ENCODE measurements around the gene RTL10.
"Not testable (repeated sequence)": the region's sequence is repeated elsewhere in the genome, so short reads cannot be mapped to it uniquely, and the experiment has no call there.

The RTL10 gene

DNA sequence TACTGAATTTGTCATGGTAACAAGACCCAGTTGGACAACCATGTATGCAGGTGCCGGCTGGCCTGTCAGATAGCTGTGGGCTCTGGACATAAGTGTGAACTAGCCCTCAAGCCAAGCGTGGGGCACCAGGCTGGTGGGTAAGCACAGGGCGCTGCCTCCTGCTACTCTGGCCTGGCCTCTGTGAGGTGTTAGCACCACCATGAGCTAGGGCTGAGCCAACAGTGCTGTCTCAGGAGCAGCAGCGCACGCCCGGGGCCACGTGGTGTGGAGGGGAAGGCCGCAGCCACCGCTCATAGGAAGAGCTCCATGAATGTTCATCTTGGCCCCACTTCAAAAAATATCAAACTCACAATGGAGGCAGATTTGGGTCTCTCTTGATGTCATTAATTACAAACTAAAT lies 35.3 kb upstream of the RTL10 start:
- DNase-seq (ENCODE audit: low spot score) = no peak

DNA sequence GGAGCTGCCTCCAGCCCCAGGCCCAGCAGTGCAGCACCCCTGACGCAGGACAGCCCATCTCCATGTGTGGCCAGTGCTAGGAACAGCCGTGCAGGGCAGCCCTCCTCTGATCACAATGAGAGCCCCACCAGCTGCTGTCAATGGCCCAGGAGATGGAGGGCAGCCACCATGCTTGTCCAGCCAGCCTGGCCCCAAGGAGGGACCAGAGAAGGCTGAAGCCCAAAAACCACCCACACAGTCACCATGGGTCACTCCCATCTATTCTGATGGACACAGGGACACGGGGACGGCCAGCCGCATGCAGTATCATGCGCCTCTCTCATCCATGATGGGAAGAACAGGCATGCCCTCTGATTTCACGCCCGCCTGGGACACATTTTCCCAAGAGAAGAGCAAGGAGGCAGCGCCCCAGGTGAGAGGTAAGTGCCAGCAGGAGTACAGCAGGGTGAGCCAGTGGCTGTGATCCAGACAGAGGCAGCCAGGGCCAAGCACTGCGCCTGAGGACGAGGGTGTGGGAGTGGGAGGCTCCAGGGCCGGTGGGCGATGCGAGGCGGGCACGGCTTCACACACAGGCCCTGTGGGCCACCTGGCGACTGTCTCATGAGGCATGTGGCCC lies 33.6 kb upstream of the RTL10 start:
- DNase-seq (ENCODE audit: low spot score) = no peak

DNA sequence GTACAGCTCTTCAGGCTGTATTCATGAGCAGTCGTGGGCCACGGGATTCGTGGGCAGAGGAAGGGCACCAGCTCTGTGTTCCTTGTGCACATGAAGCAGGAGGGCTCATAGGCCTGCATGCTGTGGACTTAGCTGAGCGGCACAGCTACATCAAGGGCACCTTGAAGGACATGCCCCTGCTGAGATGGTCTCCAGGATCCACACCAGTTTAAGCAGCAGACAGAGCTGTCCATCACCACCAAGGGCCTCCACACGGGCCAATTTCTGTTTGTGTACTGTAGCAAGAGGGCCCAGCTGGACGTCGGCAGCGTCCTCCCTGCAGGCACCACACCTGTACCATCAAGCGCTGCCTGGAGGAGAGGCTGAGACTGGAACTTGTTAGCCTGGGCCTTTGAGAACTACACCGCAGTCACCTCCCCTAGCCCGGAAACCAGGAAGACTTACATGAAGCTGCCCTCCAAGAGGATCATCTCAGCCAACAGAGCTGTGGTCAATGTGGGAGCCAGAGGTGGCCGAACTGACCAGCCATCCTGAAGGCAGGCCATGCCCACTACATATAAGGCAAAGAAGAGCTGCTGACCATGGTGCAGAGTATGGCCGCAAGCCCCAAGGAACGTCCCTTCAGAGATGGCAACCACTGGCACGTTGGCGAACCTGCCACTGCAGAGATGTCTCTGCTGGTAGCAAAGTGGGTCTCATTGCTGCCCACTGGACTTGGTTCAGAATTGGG lies 32.7 kb upstream of the RTL10 start:
- DNase-seq (ENCODE audit: low spot score) = no peak

DNA sequence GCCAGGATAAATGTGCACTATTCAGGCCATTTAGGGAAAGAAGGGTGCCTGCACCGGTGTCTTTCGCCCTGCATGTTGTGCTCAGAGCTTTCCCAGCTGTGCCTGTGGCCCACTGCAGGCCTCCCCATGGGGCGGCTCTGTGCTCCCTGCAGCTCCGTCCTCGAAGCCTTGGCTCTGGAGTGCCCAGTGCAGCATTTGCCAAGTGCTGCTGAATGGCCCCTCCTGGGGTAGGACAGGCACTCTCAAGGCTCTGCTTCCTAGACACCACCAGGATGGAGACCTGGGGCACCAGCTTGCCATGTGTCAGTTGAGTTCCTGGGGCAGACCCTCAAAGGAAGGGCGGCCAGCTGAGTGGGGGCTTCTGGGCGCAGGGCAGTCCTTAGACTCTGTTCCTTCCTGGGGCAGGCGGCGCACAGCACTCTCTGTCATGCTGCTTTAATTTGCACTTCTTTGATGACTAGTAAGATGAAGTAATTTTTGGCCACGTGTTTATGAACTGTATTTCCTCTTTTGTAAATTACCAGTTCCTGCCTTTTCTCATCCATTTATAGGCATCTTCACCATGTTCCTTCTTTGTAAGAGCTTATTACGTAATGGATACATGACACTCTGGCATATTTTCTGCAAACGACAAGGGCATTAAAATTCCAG lies 32.1 kb upstream of the RTL10 start:
- DNase-seq (ENCODE audit: low spot score) = peak; percentile 17

DNA sequence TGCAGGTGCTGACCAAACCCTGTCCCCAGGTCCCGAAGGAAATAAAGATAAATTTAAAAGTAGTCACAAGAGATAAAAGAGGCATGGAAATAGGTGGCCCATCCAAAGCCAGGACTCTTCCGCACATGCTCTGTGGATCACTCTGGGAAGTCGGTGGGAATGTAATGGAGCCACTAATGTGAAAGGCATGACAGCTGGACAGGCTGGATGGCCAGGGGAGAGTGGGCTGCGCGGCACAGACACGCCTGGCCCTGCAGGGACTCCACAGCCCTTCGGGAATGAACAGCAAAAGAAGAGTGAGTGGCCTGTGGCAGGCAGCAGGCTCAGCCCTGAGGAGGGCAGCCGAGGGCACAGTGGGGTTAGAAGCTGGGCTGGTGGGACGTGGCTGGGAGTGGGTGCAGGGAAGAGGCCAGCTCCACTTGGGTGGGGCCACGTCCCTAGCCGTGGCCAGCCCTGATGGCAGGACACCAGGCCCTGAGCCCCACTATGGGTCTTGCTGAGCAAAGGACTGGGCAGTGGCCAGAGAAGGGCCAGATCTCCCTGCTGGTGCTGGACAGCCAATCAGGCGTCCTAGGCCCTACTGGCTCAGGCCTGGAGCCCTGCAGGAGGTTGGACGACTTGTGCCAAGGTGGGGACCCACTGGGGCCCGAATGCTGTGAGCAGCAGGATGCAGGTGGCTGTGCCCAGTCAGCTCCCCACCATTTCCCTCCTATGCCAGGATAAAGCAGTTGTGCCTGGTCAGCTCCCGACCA lies 31.3 kb upstream of the RTL10 start:
- no peak for DNase-seq (ENCODE audit: low spot score)

DNA sequence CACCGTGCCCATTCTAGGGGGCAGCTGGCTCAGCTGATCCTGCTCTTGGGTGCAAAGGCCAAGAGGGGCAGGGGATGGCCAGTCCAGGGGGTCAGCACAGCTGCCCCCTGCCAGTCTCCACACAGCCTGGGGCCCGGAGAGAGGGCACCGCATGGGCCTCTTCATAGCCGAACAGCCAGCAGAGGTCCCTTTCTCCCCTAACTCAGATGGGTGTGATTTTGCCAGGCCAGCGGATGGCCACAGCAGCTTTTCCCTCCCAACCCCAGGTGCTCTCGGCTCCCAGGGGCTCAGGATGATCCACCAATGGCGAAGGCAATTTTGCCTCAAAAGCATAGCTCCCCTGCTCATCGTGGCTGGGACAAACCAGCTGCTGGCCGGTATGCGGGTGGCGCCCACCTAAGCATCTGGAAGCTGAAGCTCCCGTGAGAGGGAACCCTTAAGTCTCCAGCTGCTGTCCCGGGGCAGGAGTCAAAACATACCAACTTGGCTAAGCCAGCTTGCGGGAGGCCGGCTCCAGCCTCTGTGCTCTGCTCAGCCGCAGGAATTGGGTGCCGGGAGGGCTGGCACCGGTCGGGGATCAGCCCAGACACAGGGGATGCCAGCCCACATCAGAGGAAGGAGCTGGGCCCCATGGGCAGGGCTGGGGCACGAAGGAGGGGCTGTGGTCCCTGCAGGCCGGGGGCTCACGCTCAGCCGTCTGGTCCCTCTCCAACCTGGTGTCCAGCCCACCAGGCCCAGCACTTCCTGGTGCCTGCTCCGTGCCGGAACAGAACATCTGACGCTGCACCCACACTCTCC lies 30.5 kb upstream of the RTL10 start:
- no peak for DNase-seq (ENCODE audit: low spot score)

DNA sequence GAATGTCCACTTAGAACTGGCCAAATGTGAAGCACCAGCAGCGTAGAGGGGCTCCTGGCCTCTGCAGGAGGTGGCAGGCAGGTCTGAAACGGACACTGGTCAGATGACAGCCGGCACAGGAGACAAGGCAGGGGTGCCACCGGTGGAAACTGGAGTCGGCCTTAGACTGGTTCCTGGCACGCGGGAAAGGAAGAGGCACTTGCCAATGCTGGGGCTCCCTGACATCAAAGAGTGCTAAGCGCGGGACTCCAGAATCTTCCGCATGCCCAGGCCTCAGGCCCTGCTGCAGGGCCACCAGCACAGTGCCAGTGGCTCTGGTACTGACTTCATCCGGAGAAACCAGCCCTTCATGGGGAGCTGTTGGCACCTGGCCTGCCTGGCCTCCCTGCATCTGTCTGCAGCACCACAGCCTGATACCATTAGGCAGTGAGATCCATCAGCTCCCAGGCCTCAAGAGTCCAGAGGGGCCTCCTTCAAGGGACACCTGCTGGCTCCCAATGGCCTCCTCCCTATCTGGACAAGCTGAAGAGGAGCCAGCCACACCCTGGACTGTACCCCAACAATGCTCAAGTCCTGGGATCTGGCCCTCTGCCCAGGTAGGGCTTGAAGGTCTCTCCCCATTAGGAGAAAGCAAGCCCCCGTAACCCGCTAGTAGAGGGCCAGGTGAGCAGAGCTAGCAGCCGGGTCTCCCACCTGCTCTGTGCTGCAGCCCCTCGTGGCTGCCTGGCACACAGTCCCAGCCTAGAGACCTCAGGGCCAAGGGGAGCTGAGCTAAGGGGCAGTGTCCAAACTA lies 29.7 kb upstream of the RTL10 start:
- no peak for DNase-seq (ENCODE audit: low spot score)

DNA sequence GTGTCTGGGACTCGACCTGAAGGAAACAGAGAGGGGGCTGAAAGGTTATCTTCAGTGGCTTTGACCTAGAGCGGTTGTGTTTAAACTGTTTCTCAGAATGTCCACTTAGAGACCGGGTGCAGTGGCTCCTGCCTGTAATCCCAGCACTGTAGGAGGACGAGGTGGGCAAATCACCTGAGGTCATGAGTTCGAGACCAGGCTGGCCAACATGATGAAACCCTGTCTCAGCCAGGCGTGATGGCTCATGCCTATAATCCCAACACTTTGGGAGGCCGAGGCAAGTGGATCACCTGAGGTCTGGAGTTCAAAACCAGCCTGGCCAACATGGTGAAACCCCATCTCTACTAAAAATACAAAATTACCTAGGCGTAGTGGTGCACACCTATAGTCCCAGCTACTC lies 28.8 kb upstream of the RTL10 start:
- DNase-seq (ENCODE audit: low spot score) = not testable (repeated sequence)

DNA sequence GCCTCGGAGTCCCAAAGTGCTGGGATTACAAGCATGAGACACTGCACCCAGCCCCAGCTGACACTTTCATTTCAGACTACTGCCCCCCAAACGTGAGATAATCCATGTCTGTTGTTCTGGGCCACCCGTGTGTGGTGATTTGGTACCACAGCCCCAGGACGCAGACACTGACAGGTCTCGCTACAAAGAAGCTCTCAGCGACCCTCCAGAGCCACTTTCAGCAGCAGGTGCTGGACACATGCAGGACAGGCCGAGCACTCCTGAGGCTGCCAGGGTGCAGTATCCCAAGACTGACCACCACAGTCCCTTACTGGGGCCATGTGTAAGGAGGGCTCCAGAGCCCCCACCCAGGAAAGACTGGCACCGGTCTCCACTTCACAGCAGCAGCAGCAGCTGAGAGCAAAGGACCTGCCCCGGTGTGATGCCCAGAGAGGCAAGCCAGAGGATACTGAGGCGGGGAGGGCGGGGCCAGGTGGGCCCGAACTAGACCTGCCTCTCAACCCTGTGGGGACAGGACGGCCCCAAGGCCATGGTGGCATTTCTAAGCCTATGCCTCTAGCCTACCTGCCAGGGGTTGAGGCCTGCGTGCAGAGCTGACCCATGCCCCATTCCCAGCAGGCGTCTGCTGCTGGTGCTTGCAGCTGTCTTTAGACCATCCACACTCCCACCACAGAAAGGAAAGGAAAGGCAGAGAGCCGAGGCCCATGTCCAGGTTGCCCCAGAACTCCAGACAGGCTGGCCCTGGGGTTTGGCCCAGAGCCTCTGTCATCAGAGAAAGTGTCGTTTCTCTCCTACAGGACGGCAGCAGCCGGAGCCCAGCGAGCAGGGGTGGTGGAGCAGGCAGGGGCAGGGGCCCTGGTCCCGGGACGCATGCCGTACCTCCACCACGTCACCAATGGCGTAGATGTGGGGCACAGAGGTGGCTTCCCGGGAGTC lies 28.0 kb upstream of the RTL10 start:
- DNase-seq (ENCODE audit: low spot score) = no peak

DNA sequence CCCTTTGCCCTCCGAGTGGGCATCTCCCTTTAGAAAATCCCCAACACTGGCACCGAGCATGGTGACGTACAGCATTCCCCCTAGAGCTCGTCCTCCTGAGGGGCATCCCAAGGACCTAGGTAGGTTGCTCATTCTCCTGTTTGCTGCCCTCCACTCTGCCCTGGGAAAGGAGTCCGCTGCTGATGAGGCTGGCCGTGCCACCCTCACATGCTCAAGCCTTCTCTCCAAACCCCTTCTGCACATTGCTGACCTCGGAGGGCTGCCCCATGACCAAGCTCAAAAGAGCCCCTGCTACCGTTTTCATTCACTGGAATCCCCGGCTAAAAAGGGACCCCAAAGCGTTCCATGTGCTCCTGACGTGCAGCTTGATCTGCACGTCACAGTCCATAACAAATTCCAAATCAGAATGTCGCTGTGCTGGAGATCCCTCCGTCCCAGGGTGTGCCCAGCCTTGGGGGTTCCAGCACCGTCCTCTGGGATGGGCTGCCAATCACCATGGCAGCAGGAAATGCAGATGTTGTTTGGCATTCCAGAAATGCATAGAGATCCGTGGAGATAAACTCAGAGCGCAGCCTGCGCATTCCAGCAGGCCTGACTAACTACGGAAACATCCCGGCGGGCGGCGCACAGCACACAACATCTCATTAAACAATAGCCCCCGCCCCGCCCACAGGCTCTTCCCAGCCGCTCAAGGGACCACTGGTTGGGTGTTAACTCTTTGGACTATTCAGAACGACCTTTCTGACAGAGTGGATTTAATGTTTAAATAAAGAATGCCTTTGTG lies 26.3 kb upstream of the RTL10 start:
- peak; percentile 78 for DNase-seq (ENCODE audit: low spot score)

DNA sequence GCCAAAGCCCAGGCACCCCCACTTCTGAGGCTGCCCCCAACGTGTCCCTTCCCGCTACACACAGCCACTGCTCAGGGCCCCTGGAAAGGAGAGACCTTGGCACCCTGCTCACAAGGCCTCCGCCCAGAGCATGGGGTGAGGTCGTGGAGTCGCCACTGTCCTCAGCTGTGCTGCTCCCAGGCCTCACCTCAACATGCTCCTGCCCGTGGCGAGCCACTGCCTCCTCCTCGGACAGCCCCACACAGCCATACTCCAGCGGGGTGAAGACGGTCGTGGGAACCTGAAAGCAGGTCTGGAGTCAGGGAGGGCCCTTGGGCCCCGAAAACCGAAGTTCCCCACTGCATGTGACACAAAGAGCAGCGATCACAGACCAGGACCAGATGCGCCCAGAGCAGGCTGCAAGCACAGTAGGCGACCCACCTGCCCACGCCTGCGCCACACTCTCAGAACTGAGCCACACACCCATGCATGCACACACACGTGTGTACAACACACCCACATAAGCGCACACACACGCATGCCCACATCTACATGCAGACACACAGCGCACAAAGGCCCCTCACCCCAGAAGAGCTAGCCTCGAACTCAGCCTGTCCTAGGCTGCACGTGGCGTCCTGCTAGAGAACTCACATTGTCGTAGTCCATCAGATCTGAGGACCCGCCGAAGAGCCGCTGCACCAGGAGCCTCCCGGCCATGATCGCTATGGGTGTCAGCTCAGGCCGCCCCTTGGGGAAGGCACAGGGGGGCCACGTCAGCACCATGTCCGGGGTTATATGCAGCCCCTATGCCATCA lies 25.5 kb upstream of the RTL10 start:
- no peak for DNase-seq (ENCODE audit: low spot score)

DNA sequence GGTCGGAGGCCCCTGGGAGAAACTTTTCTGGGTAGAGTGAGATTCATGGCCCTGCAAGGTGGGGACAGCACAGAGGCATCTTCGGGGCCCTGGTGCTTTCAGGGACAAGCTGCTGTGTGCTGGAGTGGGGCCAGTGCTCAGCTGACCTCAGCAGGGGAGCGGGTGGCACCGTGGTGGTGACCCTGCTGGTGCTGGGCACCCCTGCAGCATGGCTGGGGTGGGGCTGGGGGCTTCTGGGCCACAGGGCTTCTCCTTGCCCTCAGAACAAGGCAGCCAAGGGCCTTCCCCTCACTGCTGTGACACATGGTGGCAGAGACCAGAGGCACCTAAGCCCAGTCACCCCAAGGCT lies 24.9 kb upstream of the RTL10 start:
- DNase-seq (ENCODE audit: low spot score) = no peak

DNA sequence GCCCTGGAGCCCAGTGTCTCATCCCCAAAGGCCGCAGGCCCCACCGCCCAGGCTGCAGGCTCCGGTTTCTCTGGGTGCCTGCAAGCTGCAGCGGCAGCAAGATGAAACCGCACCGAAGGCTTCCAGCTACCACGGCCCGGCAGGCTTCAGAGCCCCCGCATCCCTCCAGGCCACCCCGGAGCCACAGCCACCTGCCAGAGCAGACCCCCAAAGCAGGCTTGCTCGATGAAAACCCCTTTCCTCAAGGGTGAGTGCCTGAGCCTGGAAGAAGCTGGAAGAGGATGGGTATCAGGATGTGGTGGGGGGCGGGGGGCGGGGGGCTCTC lies 24.5 kb upstream of the RTL10 start:
- DNase-seq (ENCODE audit: low spot score) = no peak

DNA sequence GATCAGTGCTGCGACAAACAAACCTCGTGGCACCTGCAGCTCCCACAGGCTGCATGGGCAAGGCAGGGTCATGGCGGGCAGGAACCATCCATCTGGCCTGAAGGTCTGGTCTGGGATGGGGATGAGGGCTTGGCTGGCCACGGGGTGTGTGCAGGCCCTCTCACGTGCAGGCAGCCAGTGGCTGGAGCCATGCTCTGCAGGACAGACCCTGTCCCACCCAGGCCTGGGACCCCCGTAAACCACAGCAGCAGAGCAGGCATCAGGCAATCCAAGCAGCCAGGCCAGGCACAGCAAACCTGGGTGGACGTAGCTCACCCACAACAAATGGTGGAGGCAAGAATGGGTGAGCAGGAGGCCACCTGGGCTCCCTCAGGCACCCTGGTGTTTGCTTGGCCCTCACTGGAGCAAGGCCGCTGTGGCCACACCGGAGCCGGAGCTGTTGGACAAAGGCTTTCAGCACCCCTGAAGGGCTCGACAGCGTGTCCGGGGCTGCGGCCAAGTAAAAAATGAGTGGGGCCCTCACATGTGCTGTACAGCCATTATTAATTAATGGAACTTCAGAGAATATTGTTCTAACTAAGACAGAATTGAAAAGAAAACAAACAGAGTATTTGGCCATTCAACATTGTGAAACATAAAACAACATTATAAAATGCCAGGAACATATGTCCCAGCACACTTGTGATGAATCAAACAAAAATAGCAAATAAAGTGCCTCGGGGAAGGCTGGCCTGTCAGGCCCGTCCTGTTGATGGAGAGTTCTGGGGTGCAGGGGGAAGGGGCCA lies 24.0 kb upstream of the RTL10 start:
- no peak for DNase-seq (ENCODE audit: low spot score)

DNA sequence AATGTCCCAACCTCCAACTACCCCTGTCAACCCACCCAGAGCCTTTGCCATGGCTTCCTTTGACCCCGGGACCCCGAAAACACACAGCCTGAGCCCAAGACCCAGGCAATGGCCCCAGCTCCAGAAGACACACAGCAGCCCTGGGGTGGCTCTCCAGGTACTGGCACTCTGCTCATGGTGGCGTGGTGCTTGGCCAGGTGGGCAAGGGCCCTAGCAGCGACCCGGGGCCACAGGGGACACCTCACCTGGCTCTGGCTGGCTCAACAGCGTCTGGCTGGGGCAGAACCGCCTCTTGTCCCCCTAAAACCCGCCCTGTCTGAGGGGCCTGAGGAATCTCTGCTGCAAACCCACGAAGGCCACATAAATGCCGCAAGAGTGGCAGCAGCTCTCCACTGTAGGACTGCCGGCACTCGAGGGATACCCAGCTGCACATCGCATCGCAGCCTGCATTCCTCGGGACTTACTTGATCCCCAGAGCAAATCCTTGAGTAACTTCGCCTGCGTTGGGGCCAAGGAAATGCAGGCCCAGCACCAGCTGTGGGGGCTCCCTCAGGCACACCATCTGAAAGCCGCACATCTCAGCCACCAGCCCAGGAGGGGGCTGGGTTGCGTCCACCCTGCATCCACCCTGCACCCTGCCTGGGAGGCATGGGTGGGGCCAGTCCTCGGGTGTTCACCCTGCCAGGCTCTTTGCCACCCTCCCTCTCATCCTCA lies 23.1 kb upstream of the RTL10 start:
- DNase-seq (ENCODE audit: low spot score) = no peak

DNA sequence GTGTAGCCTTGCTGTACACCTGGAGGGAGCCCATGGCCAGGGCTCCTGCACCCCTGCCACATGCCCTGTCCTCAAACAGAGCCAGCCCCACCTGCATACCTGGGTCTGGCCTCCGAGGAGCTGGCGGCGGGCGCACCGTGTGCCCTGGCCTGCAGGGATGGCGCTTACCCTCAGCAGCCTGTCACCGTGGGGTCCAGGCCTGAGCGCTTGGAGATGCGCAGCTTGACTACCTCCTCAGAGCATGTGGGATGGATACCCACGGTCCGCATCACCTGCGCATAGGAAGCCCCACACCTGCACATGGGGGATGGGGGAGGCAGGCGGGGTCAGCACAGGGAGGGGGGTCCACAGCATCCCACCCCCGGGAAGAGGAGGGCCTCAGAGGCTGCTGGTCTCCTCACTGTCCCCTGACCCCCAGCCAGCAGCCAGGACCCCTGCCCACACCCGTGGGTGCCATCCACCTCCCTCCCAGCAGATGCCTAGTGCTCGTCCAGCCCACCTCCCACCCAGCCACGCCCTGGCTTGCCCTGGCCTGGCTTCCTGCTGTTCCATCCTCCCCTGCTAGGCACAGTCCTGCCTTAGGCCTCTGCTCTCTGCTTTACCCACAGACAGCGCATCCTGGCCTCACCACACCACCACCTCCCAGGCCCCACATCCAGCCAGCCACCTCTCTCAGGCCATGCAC lies 22.4 kb upstream of the RTL10 start:
- no peak for DNase-seq (ENCODE audit: low spot score)

Measured in kidney tubule cell (primary cell).